ENCODE measurements around the gene MEGF9.

DNA sequence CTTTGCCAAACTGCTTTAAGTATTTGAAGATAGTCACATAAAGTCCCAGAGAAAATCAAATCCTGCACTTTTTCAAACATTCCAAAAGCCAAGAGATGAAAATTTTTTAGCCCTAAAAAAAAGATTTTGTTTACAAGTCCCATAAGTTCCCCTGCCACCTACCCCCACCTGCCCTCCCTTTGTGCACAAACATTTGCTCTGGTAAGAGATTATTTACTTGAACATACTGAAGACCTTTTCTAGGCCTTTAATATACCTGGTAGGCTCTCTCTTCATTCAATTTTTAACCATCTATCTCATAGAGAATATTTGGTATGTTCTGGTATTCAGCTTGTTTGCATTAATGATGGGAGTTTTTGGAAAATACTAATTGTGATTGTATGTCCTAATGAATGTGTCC lies 50.3 kb downstream of the MEGF9 start:
- TF ChIP-seq, protein P1, sequence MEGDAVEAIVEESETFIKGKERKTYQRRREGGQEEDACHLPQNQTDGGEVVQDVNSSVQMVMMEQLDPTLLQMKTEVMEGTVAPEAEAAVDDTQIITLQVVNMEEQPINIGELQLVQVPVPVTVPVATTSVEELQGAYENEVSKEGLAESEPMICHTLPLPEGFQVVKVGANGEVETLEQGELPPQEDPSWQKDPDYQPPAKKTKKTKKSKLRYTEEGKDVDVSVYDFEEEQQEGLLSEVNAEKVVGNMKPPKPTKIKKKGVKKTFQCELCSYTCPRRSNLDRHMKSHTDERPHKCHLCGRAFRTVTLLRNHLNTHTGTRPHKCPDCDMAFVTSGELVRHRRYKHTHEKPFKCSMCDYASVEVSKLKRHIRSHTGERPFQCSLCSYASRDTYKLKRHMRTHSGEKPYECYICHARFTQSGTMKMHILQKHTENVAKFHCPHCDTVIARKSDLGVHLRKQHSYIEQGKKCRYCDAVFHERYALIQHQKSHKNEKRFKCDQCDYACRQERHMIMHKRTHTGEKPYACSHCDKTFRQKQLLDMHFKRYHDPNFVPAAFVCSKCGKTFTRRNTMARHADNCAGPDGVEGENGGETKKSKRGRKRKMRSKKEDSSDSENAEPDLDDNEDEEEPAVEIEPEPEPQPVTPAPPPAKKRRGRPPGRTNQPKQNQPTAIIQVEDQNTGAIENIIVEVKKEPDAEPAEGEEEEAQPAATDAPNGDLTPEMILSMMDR (conservative IDR thresholded peaks at IDR 0.05), result no peak
- TF ChIP-seq ZFX (IDR thresholded peaks at IDR 0.05), result no peak

Measured in C4-2B (cell line).